ENCODE results near the gene DCAF16. TPM values are rescaled to one million over a fixed set of nuclear protein-coding genes. Genes with fewer than 3 reads are reported as not detected.

The DCAF16 gene
- total and polyA plus RNA-seq, 7 experiments from 2014 or later, result 29.3 to 85.1 (median 67.0) TPM

DNA sequence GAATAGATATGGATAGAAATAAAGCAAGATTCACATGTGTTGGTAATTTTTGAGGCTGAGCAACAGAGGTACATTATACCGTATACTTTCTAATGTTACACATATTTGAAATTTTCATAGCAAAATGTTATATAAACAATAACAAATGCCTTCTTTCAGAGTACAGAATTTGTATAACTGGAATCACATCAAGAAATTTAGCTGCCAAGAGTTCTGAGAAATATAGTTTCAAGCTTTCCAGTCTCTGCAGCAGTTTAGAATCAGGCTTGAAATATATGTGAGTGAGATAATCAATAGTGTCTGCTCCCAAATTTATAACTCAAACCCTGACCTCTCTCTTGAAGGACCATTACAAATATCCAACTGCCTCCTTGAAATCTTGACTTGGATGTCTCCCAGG lies 52.9 kb downstream of the DCAF16 start:
- Mint-ChIP-seq H3K4me3 (no peak overlapping the region), H3K36me3 (peaks cover 0 to 5% (median 0%) of the 10 kb centered on the region in 5 donors), H3K4me1 (no peaks in the 10 kb centered on the region), H3K27ac (no peak overlapping the region), H3K27me3 (peaks cover 0 to 17% (median 8%) of the 10 kb centered on the region in 5 donors), H3K9me3 (peaks cover 0 to 2% (median 0%) of the 10 kb centered on the region in 11 donors)
- ChIA-PET CTCF (no interaction called here), POLR2A (no interaction called here)
- DNase-seq (no peak), ATAC-seq (no peak)
- intact Hi-C loops (cut with micrococcal nuclease), result no loop called here
- Histone ChIP-seq H3K4me1 (ENCODE audit: control insufficient read depth in 2 of 2, insufficient read depth in 2 of 2, low read length in 2 of 2) (no peaks in the 10 kb centered on the region), H3K9me3 (ENCODE audit: control insufficient read depth in 2 of 3, low read length in 3 of 3) (no peaks in the 10 kb centered on the region), H3K4me3 (ENCODE audit: low read length) (no peak overlapping the region), H3K27ac (ENCODE audit: low read depth, low read length) (no peak overlapping the region), H3K27me3 (ENCODE audit: control insufficient read depth in 2 of 2, insufficient read depth in 2 of 2, low read length in 2 of 2) (no peaks in the 10 kb centered on the region), H3K36me3 (ENCODE audit: control insufficient read depth in 2 of 3, insufficient read depth in 3 of 3, low read length in 3 of 3) (no peaks in the 10 kb centered on the region)

- H3K9me3 ChIP-seq (ENCODE audit: control insufficient read depth in 2 of 3, low read length in 3 of 3), result no peaks in the 10 kb centered on the region
- Mint-ChIP-seq H3K36me3 (no peaks in the 10 kb centered on the region), H3K27me3 (peaks cover 0 to 17% (median 9%) of the 10 kb centered on the region in 5 donors), H3K4me1 (no peaks in the 10 kb centered on the region), H3K9me3 (no peaks in the 10 kb centered on the region), H3K27ac (no peak overlapping the region), H3K4me3 (no peak overlapping the region)
- no peaks in the 10 kb centered on the region for H3K4me1 ChIP-seq (ENCODE audit: control insufficient read depth in 2 of 2, insufficient read depth in 2 of 2, low read length in 2 of 2)
- no peak overlapping the region for H3K4me3 ChIP-seq (ENCODE audit: low read length)
- intact Hi-C loops (cut with micrococcal nuclease), result no loop called here
- CTCF ChIA-PET, result interaction anchor here (0.6 kb wide), 1 partner anchor 59 kb away, joined by 6 read pairs; no protein-coding TSS in a partner anchor
- H3K27ac ChIP-seq (ENCODE audit: low read depth, low read length), result no peak overlapping the region
- POLR2A ChIA-PET, result no interaction called here
- DNase-seq (no peak), ATAC-seq (no peak)
- H3K27me3 ChIP-seq (ENCODE audit: control insufficient read depth in 2 of 2, insufficient read depth in 2 of 2, low read length in 2 of 2), result no peaks in the 10 kb centered on the region
- H3K36me3 ChIP-seq (ENCODE audit: control insufficient read depth in 2 of 3, insufficient read depth in 3 of 3, low read length in 3 of 3), result no peaks in the 10 kb centered on the region
Measured at GRCh38 chr4:17753646-17754045, 56.9 kb downstream of the DCAF16 start.

Other genes starting within 250 kb of the DCAF16 start
- gene LAP3, start 233.6 kb downstream of the DCAF16 start, total RNA-seq, result 100 to 1,000 TPM in 1 of 5 experiments, 10 to 100 TPM in 4; 25.2 to 142 (median 54.9) TPM
- gene LAP3, start 233.6 kb downstream of the DCAF16 start, polyA plus RNA-seq, result 10 to 100 TPM; 41.8 to 49.6 TPM
- gene MED28, start 196.1 kb downstream of the DCAF16 start, total RNA-seq, result 10 to 100 TPM; 50.1 to 82.1 (median 55.7) TPM
- 10 to 100 TPM; 42.1 to 42.8 TPM for gene MED28, start 196.1 kb downstream of the DCAF16 start, polyA plus RNA-seq
- gene FAM184B, start 29.1 kb downstream of the DCAF16 start, total RNA-seq, result under 1 TPM in 1 of 5 experiments, not detected in 4; 0.08 TPM
- not detected for gene FAM184B, start 29.1 kb downstream of the DCAF16 start, polyA plus RNA-seq
- 10 to 100 TPM in 1 of 5 experiments, 1 to 10 TPM in 1, under 1 TPM in 3; 0.24 to 44.1 (median 0.35) TPM for gene NCAPG, start 222 bp upstream of the DCAF16 start, total RNA-seq
- gene NCAPG, start 222 bp upstream of the DCAF16 start, polyA plus RNA-seq, result under 1 TPM; 0.09 to 0.24 TPM
- 10 to 100 TPM in 4 of 5 experiments, 1 to 10 TPM in 1; 7.7 to 15.2 (median 13.1) TPM for gene LCORL, start 211.0 kb upstream of the DCAF16 start, total RNA-seq
- gene LCORL, start 211.0 kb upstream of the DCAF16 start, polyA plus RNA-seq, result 1 to 10 TPM; 4.9 to 9.1 TPM

Measured in naive thymus-derived CD4-positive, alpha-beta T cell (primary cell).